HEK293 (cell line): ENCODE data around the gene PRX.

ENCODE experiments used
- BCL11A ChIP-seq: fragments of 450-650 bp; formaldehyde crosslinking; IDR thresholded peaks from 2 replicates; pipeline ENCODE4 v1.5.1; 2016; ENCODE audit warnings: low read depth, missing biosample characterization, missing genetic modification characterization
- EGR2 ChIP-seq: fragments of 450-650 bp; formaldehyde crosslinking; IDR thresholded peaks from 2 replicates; pipeline ENCODE4 v1.5.1; 2016; ENCODE audit warnings: low read depth, missing biosample characterization, missing genetic modification characterization
- ELK4 ChIP-seq: IDR thresholded peaks from 2 replicates; pipeline ENCODE4 v1.6.1; 2011; ENCODE audit warnings: mild to moderate bottlenecking, low read depth, low read length, borderline replicate concordance
- GLI2 ChIP-seq: fragments of 450-650 bp; formaldehyde crosslinking; IDR thresholded peaks from 2 replicates; pipeline ENCODE4; 2017; ENCODE audit warnings: missing biosample characterization, missing genetic modification characterization, low read depth, borderline replicate concordance
- GLIS2 ChIP-seq: fragments of 450-650 bp; formaldehyde crosslinking; IDR thresholded peaks from 2 replicates; pipeline ENCODE4 v1.5.1; 2016; ENCODE audit warnings: missing biosample characterization, missing genetic modification characterization
- HOXD13 ChIP-seq: sonication (generic); formaldehyde crosslinking; IDR thresholded peaks from 2 replicates; pipeline ENCODE4 v1.8.0; 2022; ENCODE audit warnings: missing genetic modification reagents, borderline replicate concordance
- IKZF3 ChIP-seq: fragments of 450-650 bp; IDR thresholded peaks from 2 replicates; pipeline ENCODE4 v1.5.0; 2018; ENCODE audit warnings: missing biosample characterization, mild to moderate bottlenecking, missing genetic modification characterization, moderate library complexity
- KLF10 ChIP-seq: fragments of 450-650 bp; IDR thresholded peaks from 2 replicates; pipeline ENCODE4 v1.5.1; 2018; ENCODE audit warnings: missing biosample characterization, mild to moderate bottlenecking, missing genetic modification characterization
- MYNN ChIP-seq: fragments of 450-650 bp; formaldehyde crosslinking; IDR thresholded peaks from 2 replicates; pipeline ENCODE4 v1.5.1; 2016; ENCODE audit warnings: missing biosample characterization, missing genetic modification characterization, borderline replicate concordance
- REPIN1 ChIP-seq: fragments of 450-650 bp; formaldehyde crosslinking; IDR thresholded peaks from 2 replicates; pipeline ENCODE4 v1.5.1; 2017; ENCODE audit warnings: missing biosample characterization, missing genetic modification characterization, low read depth
- ZBTB20 ChIP-seq: fragments of 450-650 bp; formaldehyde crosslinking; IDR thresholded peaks from 2 replicates; pipeline ENCODE4 v1.5.1; 2016; ENCODE audit warnings: missing biosample characterization, missing genetic modification characterization
- ZFHX2 ChIP-seq: fragments of 450-650 bp; formaldehyde crosslinking; conservative IDR thresholded peaks from 2 replicates; pipeline ENCODE4 v1.5.1; 2016; ENCODE audit warnings: missing biosample characterization, missing genetic modification characterization
- ZFP37 ChIP-seq: fragments of 450-650 bp; formaldehyde crosslinking; IDR thresholded peaks from 2 replicates; pipeline ENCODE4 v1.5.1; 2016; ENCODE audit warnings: missing biosample characterization, missing genetic modification characterization
- ZNF112 ChIP-seq: fragments of 450-650 bp; formaldehyde crosslinking; IDR thresholded peaks from 2 replicates; pipeline ENCODE4 v1.5.0; 2017; ENCODE audit warnings: missing biosample characterization, missing genetic modification characterization
- ZNF146 ChIP-seq: fragments of 450-650 bp; formaldehyde crosslinking; IDR thresholded peaks from 2 replicates; pipeline ENCODE4 v1.5.1; 2016; ENCODE audit warnings: missing biosample characterization, missing genetic modification characterization
- ZNF155 ChIP-seq: fragments of 450-650 bp; formaldehyde crosslinking; IDR thresholded peaks from 2 replicates; pipeline ENCODE4 v1.5.1; 2016; ENCODE audit warnings: missing biosample characterization, missing genetic modification characterization
- ZNF157 ChIP-seq: fragments of 450-650 bp; formaldehyde crosslinking; IDR thresholded peaks from 2 replicates; pipeline ENCODE4 v1.5.1; 2016; ENCODE audit warnings: missing biosample characterization, missing genetic modification characterization
- ZNF175 ChIP-seq: fragments of 450-650 bp; formaldehyde crosslinking; IDR thresholded peaks from 2 replicates; pipeline ENCODE4 v1.5.1; 2016; ENCODE audit warnings: missing biosample characterization, missing genetic modification characterization
- ZNF184 ChIP-seq: fragments of 450-650 bp; IDR thresholded peaks from 2 replicates; pipeline ENCODE4 v1.5.1; 2018; ENCODE audit warnings: missing biosample characterization, mild to moderate bottlenecking, missing genetic modification characterization
- ZNF23 ChIP-seq: fragments of 450-650 bp; formaldehyde crosslinking; IDR thresholded peaks from 2 replicates; pipeline ENCODE4 v1.5.1; 2016; ENCODE audit warnings: missing biosample characterization, missing genetic modification characterization, borderline replicate concordance
- ZNF248 ChIP-seq: fragments of 450-650 bp; formaldehyde crosslinking; IDR thresholded peaks from 2 replicates; pipeline ENCODE4 v1.5.1; 2017; ENCODE audit warnings: missing biosample characterization, missing genetic modification characterization
- ZNF292 ChIP-seq: fragments of 450-650 bp; formaldehyde crosslinking; IDR thresholded peaks from 2 replicates; pipeline ENCODE4 v1.5.1; 2016; ENCODE audit warnings: low read depth, missing biosample characterization, missing genetic modification characterization, borderline replicate concordance
- ZNF311 ChIP-seq: fragments of 450-650 bp; formaldehyde crosslinking; IDR thresholded peaks from 2 replicates; pipeline ENCODE4 v1.5.1; 2017; ENCODE audit warnings: missing biosample characterization, missing genetic modification characterization, borderline replicate concordance
- ZNF335 ChIP-seq: fragments of 450-650 bp; formaldehyde crosslinking; conservative IDR thresholded peaks from 2 replicates; pipeline ENCODE4 v1.5.1; 2016; ENCODE audit warnings: missing biosample characterization, missing genetic modification characterization
- ZNF350 ChIP-seq: fragments of 450-650 bp; formaldehyde crosslinking; IDR thresholded peaks from 2 replicates; pipeline ENCODE4 v1.5.0; 2017; ENCODE audit warnings: missing biosample characterization, mild to moderate bottlenecking, missing genetic modification characterization
- ZNF391 ChIP-seq: fragments of 450-650 bp; formaldehyde crosslinking; IDR thresholded peaks from 2 replicates; pipeline ENCODE4 v1.5.1; 2016; ENCODE audit warnings: low read depth, missing biosample characterization, missing genetic modification characterization, borderline replicate concordance
- ZNF501 ChIP-seq: fragments of 450-650 bp; formaldehyde crosslinking; IDR thresholded peaks from 2 replicates; pipeline ENCODE4 v1.5.1; 2016; ENCODE audit warnings: missing biosample characterization, missing genetic modification characterization
- ZNF514 ChIP-seq: fragments of 450-650 bp; formaldehyde crosslinking; IDR thresholded peaks from 2 replicates; pipeline ENCODE4 v1.5.1; 2016; ENCODE audit warnings: missing biosample characterization, missing genetic modification characterization
- ZNF521 ChIP-seq: fragments of 450-650 bp; formaldehyde crosslinking; IDR thresholded peaks from 2 replicates; pipeline ENCODE4 v1.5.1; 2017; ENCODE audit warnings: missing biosample characterization, mild to moderate bottlenecking, missing genetic modification characterization
- ZNF555 ChIP-seq: fragments of 450-650 bp; formaldehyde crosslinking; conservative IDR thresholded peaks from 2 replicates; pipeline ENCODE4 v1.5.1; 2017; ENCODE audit warnings: missing biosample characterization, mild to moderate bottlenecking, missing genetic modification characterization, inconsistent platforms
- ZNF610 ChIP-seq: fragments of 450-650 bp; formaldehyde crosslinking; IDR thresholded peaks from 2 replicates; pipeline ENCODE4 v1.5.1; 2016; ENCODE audit warnings: missing biosample characterization, missing genetic modification characterization, borderline replicate concordance
- ZNF664 ChIP-seq: fragments of 450-650 bp; formaldehyde crosslinking; IDR thresholded peaks from 2 replicates; pipeline ENCODE4 v1.5.1; 2016; ENCODE audit warnings: missing biosample characterization, missing genetic modification characterization
- ZNF830 ChIP-seq: fragments of 450-650 bp; IDR thresholded peaks from 2 replicates; pipeline ENCODE4 v1.5.0; 2018; ENCODE audit warnings: missing biosample characterization, missing genetic modification characterization, low read depth, mild to moderate bottlenecking, moderate library complexity
- ZNF837 ChIP-seq: fragments of 450-650 bp; formaldehyde crosslinking; IDR thresholded peaks from 2 replicates; pipeline ENCODE4 v1.5.1; 2016; ENCODE audit warnings: missing biosample characterization, missing genetic modification characterization
- TF ChIP-seq, protein P1 (sequence below): fragments of 450-650 bp; formaldehyde crosslinking; IDR thresholded peaks from 2 replicates; pipeline ENCODE4 v1.5.1; 2016; ENCODE audit warnings: missing biosample characterization, missing genetic modification characterization
- TF ChIP-seq, protein P2 (sequence below): fragments of 450-650 bp; formaldehyde crosslinking; optimal IDR thresholded peaks from 2 replicates; pipeline ENCODE3; 2016; ENCODE audit warnings: missing biosample characterization, mild to moderate bottlenecking, missing genetic modification characterization
- TF ChIP-seq, protein P3 (sequence below): fragments of 450-650 bp; formaldehyde crosslinking; IDR thresholded peaks from 2 replicates; pipeline ENCODE4 v1.5.1; 2016; ENCODE audit warnings: missing biosample characterization, missing genetic modification characterization

Gene PRX

DNA sequence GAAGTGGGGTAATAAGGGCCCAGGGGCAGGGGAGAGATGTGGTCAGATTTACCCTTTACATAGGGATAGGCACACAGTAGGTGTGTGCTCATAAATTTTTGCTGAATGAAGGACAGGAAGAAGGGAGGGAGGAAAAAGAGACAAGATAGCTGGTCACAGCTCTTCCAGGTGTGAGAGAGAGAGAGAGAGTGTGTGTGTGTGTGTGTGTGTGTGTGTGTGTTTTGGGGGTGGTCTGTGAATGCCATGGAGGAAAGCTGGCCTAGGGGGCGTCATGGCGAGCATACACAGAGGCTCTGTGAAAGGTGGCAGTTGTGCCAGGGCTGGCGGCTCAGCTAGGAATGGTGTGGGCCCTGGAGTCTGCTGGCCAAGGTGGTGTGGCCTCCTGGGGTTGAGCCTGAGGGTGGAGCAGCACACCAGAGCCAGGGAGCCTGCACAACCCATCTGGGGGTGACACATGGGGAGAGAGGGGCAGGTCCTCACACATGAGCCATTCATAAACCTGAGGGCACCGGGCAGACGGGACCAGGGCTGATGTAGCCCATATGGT lies 6.0 kb upstream of the PRX start (continued):
- TF ChIP-seq BCL11A (tag by site-specific recombination) (peak; percentile 50; the same call in 1 of the 2 replicates), ZNF157 (tag by site-specific recombination) (no peak), ZNF175 (tag by site-specific recombination) (no peak), REPIN1 (no peak), IKZF3 (no peak), ZNF830 (no peak), ZFHX2 (tag by site-specific recombination) (no peak), ZNF514 (0 out of 2 replicates have a peak, but pooled peaks have one; percentile 12), EGR2 (tag by site-specific recombination) (0 out of 2 replicates have a peak, but pooled peaks have one; percentile 7), ZNF391 (no peak), ZNF610 (tag by site-specific recombination) (no peak), ZNF664 (tag by site-specific recombination) (no peak), ZNF248 (tag by site-specific recombination) (no peak; the same call in 1 of the 2 replicates), ZNF311 (tag by site-specific recombination) (peak; percentile 81; the same call in 1 of the 2 replicates), ZNF292 (no peak), ZNF521 (tag by site-specific recombination) (no peak), ELK4 (no peak), MYNN (no peak), GLI2 (tag by site-specific recombination) (no peak), ZNF23 (tag by site-specific recombination) (no peak), ZNF555 (tag by site-specific recombination) (no peak), ZBTB20 (no peak), GLIS2 (peak; percentile 42; the same call in 1 of the 2 replicates), ZNF350 (tag by site-specific recombination) (no peak), ZNF501 (tag by site-specific recombination) (no peak), HOXD13 (CRISPR knock-in tag) (no peak), ZNF837 (tag by site-specific recombination) (no peak), ZNF155 (tag by site-specific recombination) (no peak), ZNF112 (tag by site-specific recombination) (no peak), ZNF184 (tag by site-specific recombination) (no peak), ZNF146 (no peak), KLF10 (tag by site-specific recombination) (no peak), ZNF335 (tag by site-specific recombination) (no peak), ZFP37 (tag by site-specific recombination) (no peak)
- TF ChIP-seq, protein P1, sequence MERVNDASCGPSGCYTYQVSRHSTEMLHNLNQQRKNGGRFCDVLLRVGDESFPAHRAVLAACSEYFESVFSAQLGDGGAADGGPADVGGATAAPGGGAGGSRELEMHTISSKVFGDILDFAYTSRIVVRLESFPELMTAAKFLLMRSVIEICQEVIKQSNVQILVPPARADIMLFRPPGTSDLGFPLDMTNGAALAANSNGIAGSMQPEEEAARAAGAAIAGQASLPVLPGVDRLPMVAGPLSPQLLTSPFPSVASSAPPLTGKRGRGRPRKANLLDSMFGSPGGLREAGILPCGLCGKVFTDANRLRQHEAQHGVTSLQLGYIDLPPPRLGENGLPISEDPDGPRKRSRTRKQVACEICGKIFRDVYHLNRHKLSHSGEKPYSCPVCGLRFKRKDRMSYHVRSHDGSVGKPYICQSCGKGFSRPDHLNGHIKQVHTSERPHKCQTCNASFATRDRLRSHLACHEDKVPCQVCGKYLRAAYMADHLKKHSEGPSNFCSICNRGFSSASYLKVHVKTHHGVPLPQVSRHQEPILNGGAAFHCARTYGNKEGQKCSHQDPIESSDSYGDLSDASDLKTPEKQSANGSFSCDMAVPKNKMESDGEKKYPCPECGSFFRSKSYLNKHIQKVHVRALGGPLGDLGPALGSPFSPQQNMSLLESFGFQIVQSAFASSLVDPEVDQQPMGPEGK (tag by site-specific recombination) = peak; percentile 41; the same call in 1 of the 2 replicates
- TF ChIP-seq, protein P2, sequence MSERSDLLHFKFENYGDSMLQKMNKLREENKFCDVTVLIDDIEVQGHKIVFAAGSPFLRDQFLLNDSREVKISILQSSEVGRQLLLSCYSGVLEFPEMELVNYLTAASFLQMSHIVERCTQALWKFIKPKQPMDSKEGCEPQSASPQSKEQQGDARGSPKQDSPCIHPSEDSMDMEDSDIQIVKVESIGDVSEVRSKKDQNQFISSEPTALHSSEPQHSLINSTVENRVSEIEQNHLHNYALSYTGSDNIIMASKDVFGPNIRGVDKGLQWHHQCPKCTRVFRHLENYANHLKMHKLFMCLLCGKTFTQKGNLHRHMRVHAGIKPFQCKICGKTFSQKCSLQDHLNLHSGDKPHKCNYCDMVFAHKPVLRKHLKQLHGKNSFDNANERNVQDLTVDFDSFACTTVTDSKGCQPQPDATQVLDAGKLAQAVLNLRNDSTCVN = peak; percentile 10
- TF ChIP-seq, protein P3, sequence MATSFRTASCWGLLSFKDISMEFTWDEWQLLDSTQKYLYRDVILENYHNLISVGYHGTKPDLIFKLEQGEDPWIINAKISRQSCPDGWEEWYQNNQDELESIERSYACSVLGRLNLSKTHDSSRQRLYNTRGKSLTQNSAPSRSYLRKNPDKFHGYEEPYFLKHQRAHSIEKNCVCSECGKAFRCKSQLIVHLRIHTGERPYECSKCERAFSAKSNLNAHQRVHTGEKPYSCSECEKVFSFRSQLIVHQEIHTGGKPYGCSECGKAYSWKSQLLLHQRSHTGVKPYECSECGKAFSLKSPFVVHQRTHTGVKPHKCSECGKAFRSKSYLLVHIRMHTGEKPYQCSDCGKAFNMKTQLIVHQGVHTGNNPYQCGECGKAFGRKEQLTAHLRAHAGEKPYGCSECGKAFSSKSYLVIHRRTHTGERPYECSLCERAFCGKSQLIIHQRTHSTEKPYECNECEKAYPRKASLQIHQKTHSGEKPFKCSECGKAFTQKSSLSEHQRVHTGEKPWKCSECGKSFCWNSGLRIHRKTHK = no peak
